22Rv1 (cell line): Measurements from ENCODE around the gene DNMT3A.

Experiments used
- CTCF ChIP-seq: fragments of 450-650 bp; IDR thresholded peaks from 2 replicates; pipeline ENCODE4 v1.5.1; 2017; ENCODE audit warnings: mild to moderate bottlenecking
- ZFX ChIP-seq: fragments of 450-650 bp; IDR thresholded peaks from 2 replicates; pipeline ENCODE4 v1.6.1; 2017; ENCODE audit warnings: antibody characterized with exemption, borderline replicate concordance

- TF ChIP-seq CTCF: no peak
- no peak for TF ChIP-seq ZFX
Measured at GRCh38 chr2:25219621-25220020, 122.1 kb downstream of the DNMT3A start.
